ENCODE data around the gene OXLD1. TPM values are rescaled to one million over a fixed set of nuclear protein-coding genes. Genes with fewer than 3 reads are reported as not detected.
A peak's percentile ranks its signal among the peaks of the same experiment; 100 is the strongest.

Gene OXLD1
- total and polyA plus RNA-seq, 4 donors = 14.0 to 59.3 (median 22.4) TPM

- intact Hi-C loops (cut with DNase I) = no loop called here
- WGBS, 2 donors = 89 to 92% methylated on average over 9 of the region's 9 CpGs
- ATAC-seq (ENCODE audit: low FRiP score) = no peak
These were observed 26.4 kb downstream of the OXLD1 start for GRCh38 chr17:81640011-81640410.

GRCh38 chr17:81638683-81639082, 27.7 kb downstream of the OXLD1 start:
- Histone ChIP-seq H3K9me3 (ENCODE audit: control insufficient read depth, low read length) (no peaks in the 10 kb centered on the region), H3K36me3 (ENCODE audit: control insufficient read depth in 1 of 2, insufficient read depth in 2 of 2, low read length in 1 of 2) (no peaks in the 10 kb centered on the region), H3K27ac (ENCODE audit: low read depth in 1 of 2, low read length in 2 of 2) (no peak overlapping the region), H3K4me1 (ENCODE audit: control insufficient read depth in 1 of 2, insufficient read depth in 2 of 2, low read length in 2 of 2) (peaks cover 0 to 2% of the 10 kb centered on the region in 2 donors), H3K27me3 (ENCODE audit: control insufficient read depth in 1 of 2, insufficient read depth in 2 of 2, low read length in 1 of 2) (no peaks in the 10 kb centered on the region), H3K4me3 (ENCODE audit: low read length in 2 of 2) (no peak overlapping the region)
- ATAC-seq (ENCODE audit: low FRiP score) = no peak
- intact Hi-C loops (cut with DNase I) = no loop called here
- DNase-seq = no peak
- WGBS, 2 donors = 83 to 84% methylated on average over 4 of the region's 4 CpGs

More at GRCh38 chr17:81640011-81640410, 26.4 kb downstream of the OXLD1 start:
- Histone ChIP-seq H3K9me3 (ENCODE audit: control insufficient read depth, low read length) (no peaks in the 10 kb centered on the region), H3K4me1 (ENCODE audit: control insufficient read depth in 1 of 2, insufficient read depth in 2 of 2, low read length in 2 of 2) (peaks cover 0 to 2% of the 10 kb centered on the region in 2 donors), H3K27ac (ENCODE audit: low read depth in 1 of 2, low read length in 2 of 2) (no peak overlapping the region), H3K27me3 (ENCODE audit: control insufficient read depth in 1 of 2, insufficient read depth in 2 of 2, low read length in 1 of 2) (no peaks in the 10 kb centered on the region), H3K4me3 (ENCODE audit: low read length in 2 of 2) (no peak overlapping the region), H3K36me3 (ENCODE audit: control insufficient read depth in 1 of 2, insufficient read depth in 2 of 2, low read length in 1 of 2) (no peaks in the 10 kb centered on the region)
- DNase-seq = no peak

GRCh38 chr17:81636505-81637288, 29.7 kb downstream of the OXLD1 start, which contains the start of the genes NPLOC4 and TSPAN10:
Gene NPLOC4, minus strand, starts transcription at chr17:81637112. Its CDS starts 182 bp downstream, at chr17:81636930.
Gene TSPAN10, plus strand, starts transcription at chr17:81637196. Its CDS starts 5,217 bp downstream, at chr17:81642413.
- ATAC-seq (ENCODE audit: low FRiP score) = peak; percentile 96
- H3K4me1 ChIP-seq (ENCODE audit: control insufficient read depth in 1 of 2, insufficient read depth in 2 of 2, low read length in 2 of 2) = peaks cover 0 to 2% of the 10 kb centered on the region in 2 donors
- peak within 1 kb of the TSS; percentile 51 to 99 for H3K4me3 ChIP-seq (ENCODE audit: low read length in 2 of 2)
- H3K27me3 ChIP-seq (ENCODE audit: control insufficient read depth in 1 of 2, insufficient read depth in 2 of 2, low read length in 1 of 2) = no peaks in the 10 kb centered on the region
- intact Hi-C loops (cut with DNase I) = loop anchor here in 1 of 2 donors (1.0 kb wide), 1 partner anchor 30 kb away; the partner anchor contains the start of genes CCDC137 and OXLD1
- H3K36me3 ChIP-seq (ENCODE audit: control insufficient read depth in 1 of 2, insufficient read depth in 2 of 2, low read length in 1 of 2) = no peaks in the 10 kb centered on the region
- WGBS, 2 donors = 0% methylated on average over 53 to 77 of the region's 77 CpGs
- H3K9me3 ChIP-seq (ENCODE audit: control insufficient read depth, low read length) = no peaks in the 10 kb centered on the region
- DNase-seq = peak; percentile 91 to 94
- H3K27ac ChIP-seq (ENCODE audit: low read depth in 1 of 2, low read length in 2 of 2) = peak within 1 kb of the TSS; percentile 61 to 74

GRCh38 chr17:81635973-81636504, 30.4 kb downstream of the OXLD1 start:
- Histone ChIP-seq H3K4me3 (ENCODE audit: low read length in 2 of 2) (peak overlapping the region; percentile 51 to 99), H3K9me3 (ENCODE audit: control insufficient read depth, low read length) (no peaks in the 10 kb centered on the region), H3K4me1 (ENCODE audit: control insufficient read depth in 1 of 2, insufficient read depth in 2 of 2, low read length in 2 of 2) (peaks cover 0 to 2% of the 10 kb centered on the region in 2 donors), H3K36me3 (ENCODE audit: control insufficient read depth in 1 of 2, insufficient read depth in 2 of 2, low read length in 1 of 2) (peaks cover 0 to 2% of the 10 kb centered on the region in 2 donors), H3K27ac (ENCODE audit: low read depth in 1 of 2, low read length in 2 of 2) (peak overlapping the region in 1 of 2 donors; percentile 61), H3K27me3 (ENCODE audit: control insufficient read depth in 1 of 2, insufficient read depth in 2 of 2, low read length in 1 of 2) (no peaks in the 10 kb centered on the region)
- DNase-seq (no peak), ATAC-seq (ENCODE audit: low FRiP score) (no peak)
- WGBS, 2 donors = 30 to 36% methylated on average over 18 of the region's 18 CpGs
- intact Hi-C loops (cut with DNase I) = no loop called here

GRCh38 chr17:81635431-81635830, 31.0 kb downstream of the OXLD1 start:
- Histone ChIP-seq H3K9me3 (ENCODE audit: control insufficient read depth, low read length) (no peaks in the 10 kb centered on the region), H3K27ac (ENCODE audit: low read depth in 1 of 2, low read length in 2 of 2) (no peak overlapping the region), H3K4me1 (ENCODE audit: control insufficient read depth in 1 of 2, insufficient read depth in 2 of 2, low read length in 2 of 2) (peaks cover 0 to 2% of the 10 kb centered on the region in 2 donors), H3K27me3 (ENCODE audit: control insufficient read depth in 1 of 2, insufficient read depth in 2 of 2, low read length in 1 of 2) (no peaks in the 10 kb centered on the region), H3K4me3 (ENCODE audit: low read length in 2 of 2) (peak overlapping the region in 1 of 2 donors; percentile 99), H3K36me3 (ENCODE audit: control insufficient read depth in 1 of 2, insufficient read depth in 2 of 2, low read length in 1 of 2) (peaks cover 0 to 2% of the 10 kb centered on the region in 2 donors)
- no peak for ATAC-seq (ENCODE audit: low FRiP score)
- DNase-seq = no peak
- WGBS, 2 donors = 85 to 89% methylated on average over 5 of the region's 5 CpGs
- intact Hi-C loops (cut with DNase I) = no loop called here

GRCh38 chr17:81631482-81631881, 34.9 kb downstream of the OXLD1 start:
- H3K4me1 ChIP-seq (ENCODE audit: control insufficient read depth in 1 of 2, insufficient read depth in 2 of 2, low read length in 2 of 2) = peaks cover 0 to 2% of the 10 kb centered on the region in 2 donors
- no peaks in the 10 kb centered on the region for H3K27me3 ChIP-seq (ENCODE audit: control insufficient read depth in 1 of 2, insufficient read depth in 2 of 2, low read length in 1 of 2)
- peaks cover 2 to 7% of the 10 kb centered on the region in 2 donors for H3K36me3 ChIP-seq (ENCODE audit: control insufficient read depth in 1 of 2, insufficient read depth in 2 of 2, low read length in 1 of 2)
- ATAC-seq (ENCODE audit: low FRiP score) (no peak), DNase-seq (no peak)
- H3K9me3 ChIP-seq (ENCODE audit: control insufficient read depth, low read length) = no peaks in the 10 kb centered on the region
- H3K4me3 ChIP-seq (ENCODE audit: low read length in 2 of 2) = no peak overlapping the region
- WGBS, 2 donors = 80 to 90% methylated on average over 7 of the region's 7 CpGs
- H3K27ac ChIP-seq (ENCODE audit: low read depth in 1 of 2, low read length in 2 of 2) = no peak overlapping the region
- intact Hi-C loops (cut with DNase I) = no loop called here

GRCh38 chr17:81630274-81630673, 36.1 kb downstream of the OXLD1 start:
- Histone ChIP-seq H3K27me3 (ENCODE audit: control insufficient read depth in 1 of 2, insufficient read depth in 2 of 2, low read length in 1 of 2) (no peaks in the 10 kb centered on the region), H3K4me3 (ENCODE audit: low read length in 2 of 2) (no peak overlapping the region), H3K27ac (ENCODE audit: low read depth in 1 of 2, low read length in 2 of 2) (no peak overlapping the region), H3K4me1 (ENCODE audit: control insufficient read depth in 1 of 2, insufficient read depth in 2 of 2, low read length in 2 of 2) (peaks cover 0 to under 1% of the 10 kb centered on the region in 2 donors), H3K9me3 (ENCODE audit: control insufficient read depth, low read length) (no peaks in the 10 kb centered on the region), H3K36me3 (ENCODE audit: control insufficient read depth in 1 of 2, insufficient read depth in 2 of 2, low read length in 1 of 2) (peaks cover 2 to 7% of the 10 kb centered on the region in 2 donors)
- WGBS, 2 donors = 83% methylated on average over 8 of the region's 8 CpGs
- no peak for ATAC-seq (ENCODE audit: low FRiP score)
- intact Hi-C loops (cut with DNase I) = no loop called here
- no peak for DNase-seq

- Histone ChIP-seq H3K4me1 (ENCODE audit: control insufficient read depth in 1 of 2, insufficient read depth in 2 of 2, low read length in 2 of 2) (no peaks in the 10 kb centered on the region), H3K27ac (ENCODE audit: low read depth in 1 of 2, low read length in 2 of 2) (no peak overlapping the region), H3K36me3 (ENCODE audit: control insufficient read depth in 1 of 2, insufficient read depth in 2 of 2, low read length in 1 of 2) (peaks cover 6 to 15% of the 10 kb centered on the region in 2 donors), H3K27me3 (ENCODE audit: control insufficient read depth in 1 of 2, insufficient read depth in 2 of 2, low read length in 1 of 2) (no peaks in the 10 kb centered on the region), H3K4me3 (ENCODE audit: low read length in 2 of 2) (no peak overlapping the region), H3K9me3 (ENCODE audit: control insufficient read depth, low read length) (no peaks in the 10 kb centered on the region)
- no peak for ATAC-seq (ENCODE audit: low FRiP score)
- intact Hi-C loops (cut with DNase I) = no loop called here
- DNase-seq = no peak
- WGBS, 2 donors = 67 to 71% methylated on average over 11 of the region's 11 CpGs
These were observed 44.8 kb downstream of the OXLD1 start for GRCh38 chr17:81621494-81622130.
